ENCODE results near the gene MRGPRG. TPM values are rescaled to one million over a fixed set of nuclear protein-coding genes. Genes with fewer than 3 reads are reported as not detected.

Gene MRGPRG, protein sequence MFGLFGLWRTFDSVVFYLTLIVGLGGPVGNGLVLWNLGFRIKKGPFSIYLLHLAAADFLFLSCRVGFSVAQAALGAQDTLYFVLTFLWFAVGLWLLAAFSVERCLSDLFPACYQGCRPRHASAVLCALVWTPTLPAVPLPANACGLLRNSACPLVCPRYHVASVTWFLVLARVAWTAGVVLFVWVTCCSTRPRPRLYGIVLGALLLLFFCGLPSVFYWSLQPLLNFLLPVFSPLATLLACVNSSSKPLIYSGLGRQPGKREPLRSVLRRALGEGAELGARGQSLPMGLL
- total RNA-seq: not detected in 2 replicates

DNA sequence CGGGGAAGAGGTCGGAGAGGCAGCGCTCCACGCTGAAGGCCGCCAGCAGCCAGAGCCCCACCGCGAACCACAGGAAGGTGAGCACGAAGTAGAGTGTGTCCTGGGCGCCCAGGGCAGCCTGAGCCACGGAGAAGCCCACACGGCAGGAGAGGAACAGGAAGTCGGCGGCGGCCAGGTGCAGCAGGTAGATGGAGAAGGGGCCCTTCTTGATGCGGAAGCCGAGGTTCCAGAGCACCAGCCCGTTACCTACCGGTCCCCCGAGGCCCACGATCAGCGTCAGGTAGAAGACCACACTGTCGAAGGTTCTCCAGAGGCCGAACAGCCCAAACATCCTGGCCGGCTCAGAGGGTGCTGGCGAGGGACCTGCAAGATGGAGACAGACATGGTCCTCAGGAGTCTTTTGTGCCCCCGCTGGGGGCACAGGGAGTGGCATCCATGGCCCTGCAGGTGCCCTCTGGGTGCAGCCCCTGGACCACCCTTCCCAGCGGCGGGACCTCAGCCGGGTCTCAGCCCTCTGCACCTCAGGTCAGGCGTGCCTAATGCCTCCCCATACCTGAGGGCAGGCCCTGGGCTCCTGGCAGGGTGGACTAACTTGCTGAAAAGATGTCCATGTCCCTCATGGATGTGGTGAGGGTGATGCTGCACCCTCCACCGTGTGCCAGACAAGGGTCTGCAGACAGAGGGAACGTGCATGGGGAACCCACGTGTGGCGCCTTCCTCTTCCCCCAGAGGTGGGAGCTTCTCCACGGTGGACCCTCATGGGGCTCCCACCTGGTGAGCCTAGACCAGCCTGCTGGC is at the start of gene MRGPRG:
Gene MRGPRG (minus strand): TSS at position 331 of the 798 bp plus-strand sequence. CDS start 0 bp downstream, at position 331.

DNA sequence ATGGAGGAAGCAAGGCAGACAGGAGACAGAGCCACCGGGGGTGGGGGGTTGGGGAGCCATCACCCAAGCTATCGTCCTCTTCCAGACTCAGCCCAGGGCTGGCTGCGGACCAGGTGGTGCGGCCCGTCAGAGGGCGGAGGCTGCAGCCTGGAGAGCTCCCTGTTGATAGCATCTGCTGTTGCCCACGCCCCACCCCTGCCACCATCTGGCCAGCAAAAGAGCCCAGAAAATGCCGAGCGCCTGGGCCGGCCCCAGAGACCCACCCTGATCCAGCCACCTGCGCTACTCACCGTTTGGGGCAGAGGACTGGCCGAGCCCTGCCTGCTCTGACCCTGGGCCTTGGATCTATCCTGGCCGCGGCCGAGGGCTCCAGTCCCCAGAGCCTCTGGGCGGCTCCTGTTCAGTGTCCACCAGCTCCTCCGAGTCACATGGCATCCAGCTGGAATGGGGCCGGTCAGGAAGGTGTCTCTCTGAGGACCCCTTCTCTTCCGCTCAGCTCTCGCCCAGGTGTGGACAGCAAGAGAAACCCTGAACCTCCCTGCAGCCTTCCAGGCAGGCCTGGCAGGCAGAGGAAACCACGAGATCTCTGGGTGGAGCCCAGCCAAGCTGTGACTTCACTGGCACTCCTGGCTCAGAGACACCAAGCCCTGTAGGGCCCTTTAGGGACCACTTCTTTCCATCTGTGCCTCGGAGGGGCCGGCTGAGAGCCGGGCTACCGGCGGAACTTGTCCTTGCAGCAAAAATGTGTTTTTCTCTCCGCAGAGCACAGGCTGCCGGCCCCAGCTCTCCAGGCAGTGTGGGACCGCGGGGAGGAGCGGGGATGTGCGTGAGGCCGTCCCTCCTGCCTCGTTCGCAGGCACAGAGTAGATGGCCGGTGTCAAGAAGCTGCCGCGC is 13.5 kb upstream of the MRGPRG start, which contains the start of gene MRGPRE:
Gene MRGPRE (minus strand): TSS at position 567 of the 894 bp plus-strand sequence. CDS start 3,618 bp downstream, outside the sequence.

Other genes with a start within 250 kb of the MRGPRG start
- 81.5 and 107 TPM in 2 replicates for gene NAP1L4, start 226.5 kb downstream of the MRGPRG start, total RNA-seq
- gene CARS1, start 161.4 kb downstream of the MRGPRG start, total RNA-seq: 80.4 and 94.6 TPM in 2 replicates
- 33.0 and 45.0 TPM in 2 replicates for gene OSBPL5, start 53.5 kb downstream of the MRGPRG start, total RNA-seq
- gene MRGPRE, start 13.6 kb upstream of the MRGPRG start, total RNA-seq: not detected in 2 replicates
- 11.0 and 12.9 TPM in 2 replicates for gene ZNF195, start 160.3 kb upstream of the MRGPRG start, total RNA-seq